GM12875 (cell line): ENCODE results near the gene STEAP1B.
"Not testable (repeated sequence)": the region's sequence is repeated elsewhere in the genome, so short reads cannot be mapped to it uniquely, and the experiment has no call there.

Experiments used
- H3K4me3 ChIP-seq: one replicate; pipeline ENCODE4 v1.5.1; 2011; ENCODE audit warnings: low read depth, low read length, control low read depth
- TF ChIP-seq, protein P1 (sequence below): IDR thresholded peaks from 2 replicates; pipeline ENCODE4 v1.5.1; 2011; ENCODE audit warnings: low read depth, mild to moderate bottlenecking, control low read depth, inconsistent platforms, low read length, moderate library complexity, borderline replicate concordance; ENCODE audit not compliant: insufficient read depth

STEAP1B gene

DNA sequence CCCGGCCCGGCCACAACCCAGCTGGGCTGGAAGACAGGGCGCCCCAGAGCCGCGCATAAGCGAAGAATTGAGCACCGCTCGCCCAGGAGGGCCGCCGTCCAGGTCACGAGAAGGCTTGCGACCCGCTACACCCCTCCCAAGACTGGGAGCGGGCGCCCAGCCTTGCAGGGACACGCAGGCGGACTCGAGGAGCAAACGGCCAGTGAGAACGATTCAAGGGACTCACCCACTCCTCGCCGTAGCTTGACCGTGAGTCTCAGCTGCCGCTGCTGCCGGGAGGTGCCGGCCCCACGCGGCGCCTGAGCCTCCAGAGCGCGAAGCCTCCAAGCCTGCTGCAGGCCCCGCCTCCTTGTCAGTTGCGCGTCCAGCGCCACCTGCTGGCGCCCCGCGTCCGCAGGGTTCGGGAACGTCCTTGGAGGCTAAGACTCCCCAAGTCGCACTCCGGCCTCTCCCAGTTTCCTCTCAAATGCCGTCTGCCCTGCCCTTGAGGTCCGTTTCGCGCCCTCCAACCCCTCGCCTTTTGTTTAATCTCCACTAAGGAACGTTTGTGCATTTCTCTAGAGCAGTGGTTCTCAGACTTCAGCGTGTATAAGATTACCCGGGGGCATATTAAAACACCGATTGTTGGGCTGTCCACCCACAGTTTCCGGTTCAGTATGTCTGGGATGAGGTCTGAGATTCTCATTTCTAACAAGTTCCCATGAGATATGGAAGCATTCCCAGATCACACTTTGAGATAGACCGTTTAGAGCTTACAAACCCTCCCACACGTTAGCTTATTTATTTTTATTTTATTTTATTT lies at the start of gene STEAP1B:
STEAP1B (minus strand) TSS at position 301 of the 802 bp plus-strand sequence. CDS start 5,333 bp downstream, outside the sequence.
- TF ChIP-seq, protein P1, sequence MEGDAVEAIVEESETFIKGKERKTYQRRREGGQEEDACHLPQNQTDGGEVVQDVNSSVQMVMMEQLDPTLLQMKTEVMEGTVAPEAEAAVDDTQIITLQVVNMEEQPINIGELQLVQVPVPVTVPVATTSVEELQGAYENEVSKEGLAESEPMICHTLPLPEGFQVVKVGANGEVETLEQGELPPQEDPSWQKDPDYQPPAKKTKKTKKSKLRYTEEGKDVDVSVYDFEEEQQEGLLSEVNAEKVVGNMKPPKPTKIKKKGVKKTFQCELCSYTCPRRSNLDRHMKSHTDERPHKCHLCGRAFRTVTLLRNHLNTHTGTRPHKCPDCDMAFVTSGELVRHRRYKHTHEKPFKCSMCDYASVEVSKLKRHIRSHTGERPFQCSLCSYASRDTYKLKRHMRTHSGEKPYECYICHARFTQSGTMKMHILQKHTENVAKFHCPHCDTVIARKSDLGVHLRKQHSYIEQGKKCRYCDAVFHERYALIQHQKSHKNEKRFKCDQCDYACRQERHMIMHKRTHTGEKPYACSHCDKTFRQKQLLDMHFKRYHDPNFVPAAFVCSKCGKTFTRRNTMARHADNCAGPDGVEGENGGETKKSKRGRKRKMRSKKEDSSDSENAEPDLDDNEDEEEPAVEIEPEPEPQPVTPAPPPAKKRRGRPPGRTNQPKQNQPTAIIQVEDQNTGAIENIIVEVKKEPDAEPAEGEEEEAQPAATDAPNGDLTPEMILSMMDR = peak; percentile 92
- H3K4me3 ChIP-seq = not testable (repeated sequence)

DNA sequence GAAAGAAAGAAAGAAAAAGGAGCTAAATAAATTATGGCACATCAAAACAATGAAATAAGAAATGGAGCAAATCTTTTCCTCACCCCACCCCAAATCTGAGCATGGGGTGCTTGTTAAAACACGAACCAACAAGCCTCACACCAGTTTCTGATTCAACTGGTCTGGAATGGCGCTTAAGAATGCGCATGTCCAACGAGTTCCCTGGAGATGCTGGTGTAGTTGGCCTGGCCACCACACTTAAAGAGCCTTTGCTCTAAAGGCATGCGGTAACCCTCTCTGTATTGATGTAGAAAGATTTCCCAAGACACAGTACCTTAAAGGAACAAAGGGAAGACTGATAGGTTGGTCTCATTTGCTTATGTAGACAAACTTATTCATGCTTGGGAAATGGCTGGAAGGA lies 49.1 kb upstream of the STEAP1B start:
- TF ChIP-seq, protein P1 = no peak
- H3K4me3 ChIP-seq = no peak overlapping the region

DNA sequence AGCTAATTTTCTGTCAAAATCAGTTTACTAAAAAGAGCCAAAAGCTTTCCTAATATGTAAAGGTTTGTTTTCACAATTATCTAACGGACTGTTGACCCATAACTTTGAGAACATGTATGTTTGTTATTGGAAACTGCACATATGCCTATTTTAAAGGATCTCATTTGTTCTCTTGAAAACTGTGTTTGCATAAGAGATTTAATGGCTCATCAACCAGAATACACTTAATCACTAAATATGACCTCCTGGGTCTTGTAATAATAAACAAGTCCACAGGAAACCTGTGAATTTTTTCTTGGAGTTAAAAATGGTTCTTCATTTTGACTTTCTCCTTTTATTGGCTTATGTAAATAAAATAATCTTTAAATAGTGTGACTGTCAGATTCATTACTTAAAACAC lies 48.3 kb upstream of the STEAP1B start:
- H3K4me3 ChIP-seq = no peak overlapping the region
- TF ChIP-seq, protein P1 = no peak

DNA sequence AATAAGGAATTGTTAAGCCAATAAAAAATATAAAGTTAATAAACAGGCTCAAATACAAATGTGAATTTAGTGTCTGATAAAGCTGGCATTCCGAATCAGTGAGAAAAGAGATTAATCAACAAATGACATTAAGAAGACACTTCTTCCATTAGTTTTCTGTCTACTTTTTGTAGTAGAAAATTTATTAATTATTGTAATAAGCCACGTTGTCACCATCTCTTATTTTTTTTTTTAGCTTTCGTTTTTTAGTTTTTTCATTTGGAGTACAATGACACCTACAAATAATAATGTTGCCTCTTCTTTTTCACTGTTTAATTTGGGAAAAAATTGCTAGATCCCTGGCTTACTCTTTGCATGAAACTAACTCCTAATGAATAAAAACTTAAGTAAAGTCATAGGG lies 46.8 kb upstream of the STEAP1B start:
- TF ChIP-seq, protein P1 = no peak
- no peak overlapping the region for H3K4me3 ChIP-seq

DNA sequence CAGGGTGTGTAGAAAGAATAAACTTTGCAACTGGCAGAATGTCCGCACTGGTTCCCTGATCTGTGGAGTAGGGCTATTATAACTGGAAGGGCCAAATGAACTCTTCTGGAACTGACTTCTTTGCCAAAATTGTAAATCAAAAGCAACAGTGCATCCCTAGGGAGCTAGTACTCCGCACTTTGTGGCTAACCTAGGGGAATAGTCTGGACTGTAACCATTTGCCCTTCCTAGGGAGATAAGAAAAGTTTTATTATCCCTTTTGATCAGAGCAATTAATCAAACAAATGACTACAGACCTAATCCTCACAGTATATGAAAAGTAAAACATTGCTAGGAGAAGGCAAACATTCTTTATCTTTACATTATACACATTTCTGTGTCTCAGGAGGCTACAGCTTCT lies 45.5 kb upstream of the STEAP1B start:
- TF ChIP-seq, protein P1 = no peak
- H3K4me3 ChIP-seq = no peak overlapping the region

DNA sequence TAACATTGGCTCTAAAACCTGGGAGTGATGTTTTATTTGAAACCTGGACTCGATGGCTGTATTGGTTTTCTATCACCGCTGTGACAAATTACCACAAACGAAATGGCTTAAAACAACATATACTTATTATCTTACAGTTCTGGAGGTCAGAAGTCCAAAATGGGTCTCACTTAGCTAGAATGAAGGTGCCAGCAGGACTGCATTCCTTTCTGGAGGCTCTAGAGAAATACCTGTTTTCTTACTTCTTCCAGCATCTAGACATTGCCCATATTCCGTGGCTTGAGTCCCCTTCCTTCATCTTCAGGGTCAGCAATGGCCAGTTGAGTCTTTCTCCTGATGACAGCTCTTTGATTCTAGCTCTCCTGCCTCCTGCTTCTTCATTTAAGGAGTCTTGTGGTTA lies 44.3 kb upstream of the STEAP1B start:
- no peak overlapping the region for H3K4me3 ChIP-seq
- TF ChIP-seq, protein P1 = no peak

DNA sequence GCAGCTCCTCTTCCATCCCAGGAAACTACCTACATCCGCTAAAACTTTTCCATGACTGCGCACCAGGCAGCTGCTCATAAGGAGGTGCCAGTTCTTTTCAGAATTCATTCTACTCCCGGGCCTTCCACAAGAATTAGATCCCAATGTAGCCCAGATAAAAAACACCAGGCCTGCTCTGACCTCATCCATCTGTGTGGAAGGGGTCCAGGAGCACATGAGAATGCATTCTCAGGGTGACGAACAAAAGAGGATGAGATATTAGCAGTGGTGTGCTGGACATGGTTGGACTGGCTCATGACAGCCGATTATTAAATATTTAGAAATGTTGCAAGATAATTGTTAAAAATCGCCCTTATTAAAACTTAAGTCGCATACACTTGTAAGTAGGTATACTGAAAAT lies 43.2 kb upstream of the STEAP1B start:
- no peak overlapping the region for H3K4me3 ChIP-seq
- TF ChIP-seq, protein P1 = no peak
